ENCODE measurements around the gene RPTOR. TPM values are rescaled to one million over a fixed set of nuclear protein-coding genes. Genes with fewer than 3 reads are reported as not detected.
A peak's percentile ranks its signal among the peaks of the same experiment; 100 is the strongest.

Gene RPTOR
- total and polyA plus RNA-seq, 2 donors (not counting 1 experiment from before 2014, with no cell fraction given) = 6.7 to 22.8 TPM

GRCh38 chr17:80770881-80771611 is 226.4 kb downstream of the RPTOR start:
- H3K27ac ChIP-seq (ENCODE audit: insufficient read depth, low read length) = no peak overlapping the region
- H3K9me3 ChIP-seq (ENCODE audit: control insufficient read depth, insufficient read depth, low read depth, low read length) = no peaks in the 10 kb centered on the region
- no peak for DNase-seq (ENCODE audit: low read depth in 2 of 2)
- no peaks in the 10 kb centered on the region for H3K79me2 ChIP-seq (ENCODE audit: control insufficient read depth, insufficient read depth, low read length)
- H3K4me2 ChIP-seq (ENCODE audit: extremely low read depth, insufficient read depth, low read length) = no peak overlapping the region
- H3K36me3 ChIP-seq (ENCODE audit: control insufficient read depth, insufficient read depth, low read length) = no peaks in the 10 kb centered on the region
- TF ChIP-seq EZH2 (IDR thresholded peaks at IDR 0.05; ENCODE audit: low read length, missing control alignments) = no peak
- TF ChIP-seq, protein P1, sequence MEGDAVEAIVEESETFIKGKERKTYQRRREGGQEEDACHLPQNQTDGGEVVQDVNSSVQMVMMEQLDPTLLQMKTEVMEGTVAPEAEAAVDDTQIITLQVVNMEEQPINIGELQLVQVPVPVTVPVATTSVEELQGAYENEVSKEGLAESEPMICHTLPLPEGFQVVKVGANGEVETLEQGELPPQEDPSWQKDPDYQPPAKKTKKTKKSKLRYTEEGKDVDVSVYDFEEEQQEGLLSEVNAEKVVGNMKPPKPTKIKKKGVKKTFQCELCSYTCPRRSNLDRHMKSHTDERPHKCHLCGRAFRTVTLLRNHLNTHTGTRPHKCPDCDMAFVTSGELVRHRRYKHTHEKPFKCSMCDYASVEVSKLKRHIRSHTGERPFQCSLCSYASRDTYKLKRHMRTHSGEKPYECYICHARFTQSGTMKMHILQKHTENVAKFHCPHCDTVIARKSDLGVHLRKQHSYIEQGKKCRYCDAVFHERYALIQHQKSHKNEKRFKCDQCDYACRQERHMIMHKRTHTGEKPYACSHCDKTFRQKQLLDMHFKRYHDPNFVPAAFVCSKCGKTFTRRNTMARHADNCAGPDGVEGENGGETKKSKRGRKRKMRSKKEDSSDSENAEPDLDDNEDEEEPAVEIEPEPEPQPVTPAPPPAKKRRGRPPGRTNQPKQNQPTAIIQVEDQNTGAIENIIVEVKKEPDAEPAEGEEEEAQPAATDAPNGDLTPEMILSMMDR (conservative IDR thresholded peaks at IDR 0.05 in 1 of 2, IDR thresholded peaks at IDR 0.05 in 1 of 2; ENCODE audit: low read depth in 1 of 2, low read length in 2 of 2) = no peak
- H2AFZ ChIP-seq (ENCODE audit: low read length) = no peak overlapping the region
- no peak overlapping the region for H3K9ac ChIP-seq (ENCODE audit: insufficient read depth, low read length)
- no peaks in the 10 kb centered on the region for H4K20me1 ChIP-seq (ENCODE audit: control insufficient read depth, extremely low read depth, insufficient read depth, low read length)
- H3K4me1 ChIP-seq (ENCODE audit: control insufficient read depth, extremely low read depth, insufficient read depth, low read length) = peaks cover 4% of the 10 kb centered on the region
- H3K27me3 ChIP-seq (ENCODE audit: control insufficient read depth, insufficient read depth, low read length) = no peaks in the 10 kb centered on the region
- H3K4me3 ChIP-seq (replicated peaks in 1 of 4; ENCODE audit: control extremely low read depth in 1 of 4, insufficient read depth in 1 of 4, low read depth in 3 of 4, low read length in 4 of 4) = no peak overlapping the region

DNA sequence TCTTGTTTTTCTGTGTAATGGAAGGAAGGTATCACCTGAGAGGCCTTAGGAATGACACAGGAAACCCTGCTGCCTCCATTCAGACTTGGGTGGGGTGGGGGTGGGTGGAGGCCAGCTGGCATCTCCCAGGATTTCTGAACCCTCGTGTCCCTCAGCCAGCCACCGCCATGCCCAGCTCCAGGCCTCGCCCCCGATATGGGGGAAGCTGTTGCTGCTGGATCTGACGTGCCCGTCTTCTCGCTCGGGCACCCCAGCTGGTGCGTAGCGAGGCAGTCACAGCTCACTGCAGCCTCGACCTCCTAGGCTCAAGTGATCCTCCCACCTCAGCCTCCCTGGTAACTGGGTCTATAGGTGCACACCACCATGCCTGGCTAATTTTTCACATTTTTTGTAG is 227.0 kb downstream of the RPTOR start:
- Histone ChIP-seq H3K27ac (ENCODE audit: insufficient read depth, low read length) (no peak overlapping the region), H4K20me1 (ENCODE audit: control insufficient read depth, extremely low read depth, insufficient read depth, low read length) (no peaks in the 10 kb centered on the region), H3K4me3 (replicated peaks in 1 of 4; ENCODE audit: control extremely low read depth in 1 of 4, insufficient read depth in 1 of 4, low read depth in 3 of 4, low read length in 4 of 4) (no peak overlapping the region), H3K79me2 (ENCODE audit: control insufficient read depth, insufficient read depth, low read length) (no peaks in the 10 kb centered on the region), H3K9me3 (ENCODE audit: control insufficient read depth, insufficient read depth, low read depth, low read length) (no peaks in the 10 kb centered on the region), H3K4me1 (ENCODE audit: control insufficient read depth, extremely low read depth, insufficient read depth, low read length) (peaks cover 4% of the 10 kb centered on the region), H3K27me3 (ENCODE audit: control insufficient read depth, insufficient read depth, low read length) (no peaks in the 10 kb centered on the region), H3K9ac (ENCODE audit: insufficient read depth, low read length) (no peak overlapping the region), H3K36me3 (ENCODE audit: control insufficient read depth, insufficient read depth, low read length) (peaks cover 1% of the 10 kb centered on the region), H2AFZ (ENCODE audit: low read length) (no peak overlapping the region), H3K4me2 (ENCODE audit: extremely low read depth, insufficient read depth, low read length) (no peak overlapping the region)
- DNase-seq (ENCODE audit: low read depth in 2 of 2) = no peak
- no peak for TF ChIP-seq EZH2 (IDR thresholded peaks at IDR 0.05; ENCODE audit: low read length, missing control alignments)
- TF ChIP-seq, protein P1 (conservative IDR thresholded peaks at IDR 0.05 in 1 of 2, IDR thresholded peaks at IDR 0.05 in 1 of 2; ENCODE audit: low read depth in 1 of 2, low read length in 2 of 2) = no peak

GRCh38 chr17:80772906-80773242 is 228.2 kb downstream of the RPTOR start:
- H3K79me2 ChIP-seq (ENCODE audit: control insufficient read depth, insufficient read depth, low read length) = no peaks in the 10 kb centered on the region
- H3K27ac ChIP-seq (ENCODE audit: insufficient read depth, low read length) = peak overlapping the region; percentile 56
- no peaks in the 10 kb centered on the region for H3K9me3 ChIP-seq (ENCODE audit: control insufficient read depth, insufficient read depth, low read depth, low read length)
- H2AFZ ChIP-seq (ENCODE audit: low read length) = no peak overlapping the region
- H3K4me1 ChIP-seq (ENCODE audit: control insufficient read depth, extremely low read depth, insufficient read depth, low read length) = peaks cover 4% of the 10 kb centered on the region
- no peak overlapping the region for H3K4me3 ChIP-seq (replicated peaks in 1 of 4; ENCODE audit: control extremely low read depth in 1 of 4, insufficient read depth in 1 of 4, low read depth in 3 of 4, low read length in 4 of 4)
- no peaks in the 10 kb centered on the region for H3K27me3 ChIP-seq (ENCODE audit: control insufficient read depth, insufficient read depth, low read length)
- H3K36me3 ChIP-seq (ENCODE audit: control insufficient read depth, insufficient read depth, low read length) = peaks cover 2% of the 10 kb centered on the region
- TF ChIP-seq, protein P1 (conservative IDR thresholded peaks at IDR 0.05 in 1 of 2, IDR thresholded peaks at IDR 0.05 in 1 of 2; ENCODE audit: low read depth in 1 of 2, low read length in 2 of 2) = no peak
- TF ChIP-seq EZH2 (IDR thresholded peaks at IDR 0.05; ENCODE audit: low read length, missing control alignments) = no peak
- no peak for DNase-seq (ENCODE audit: low read depth in 2 of 2)
- no peak overlapping the region for H3K9ac ChIP-seq (ENCODE audit: insufficient read depth, low read length)
- no peak overlapping the region for H3K4me2 ChIP-seq (ENCODE audit: extremely low read depth, insufficient read depth, low read length)
- H4K20me1 ChIP-seq (ENCODE audit: control insufficient read depth, extremely low read depth, insufficient read depth, low read length) = no peaks in the 10 kb centered on the region
